Neural crest cell (in vitro differentiated cells): ENCODE results near the gene PTGDR. TPM values are rescaled to one million over a fixed set of nuclear protein-coding genes. Genes with fewer than 3 reads are reported as not detected.

Experiments used
- DNase-seq: peaks from one replicate; pipeline ENCODE4 v3.0.0; 2021; ENCODE audit warnings: low read depth, mixed read lengths, low spot score
- H3K27ac Mint-ChIP-seq: one replicate; pipeline ENCODE4 v1.8.0; 2021; ENCODE audit warnings: mild to moderate bottlenecking, mixed read lengths; ENCODE audit not compliant: unreplicated experiment
- H3K27me3 Mint-ChIP-seq: 2 replicates; pipeline ENCODE4 v1.8.0; 2021; ENCODE audit warnings: low read depth, mild to moderate bottlenecking, mixed read lengths
- H3K36me3 Mint-ChIP-seq: 2 replicates; pipeline ENCODE4 v1.8.0; 2021; ENCODE audit warnings: low read depth, mild to moderate bottlenecking, mixed read lengths
- H3K4me1 Mint-ChIP-seq: 2 replicates; pipeline ENCODE4 v1.8.0; 2021; ENCODE audit warnings: mixed read lengths
- H3K4me3 Mint-ChIP-seq: one replicate; pipeline ENCODE4 v1.8.0; 2021; ENCODE audit warnings: mild to moderate bottlenecking, mixed read lengths
- H3K9me3 Mint-ChIP-seq: 2 replicates; pipeline ENCODE4 v1.8.0; 2021; ENCODE audit warnings: mixed read lengths
- total RNA-seq: library from RNA; stranded (reverse); gene quantifications from 2 replicates; pipeline ENCODE4 v1.2.1, GENCODE V29; 2021
- TF ChIP-seq, protein P1 (sequence below): fragments of 200-600 bp; sonication (generic); conservative IDR thresholded peaks from 2 replicates; pipeline ENCODE4 v1.5.0; 2021; ENCODE audit warnings: antibody characterized with exemption, mild to moderate bottlenecking

The PTGDR gene
- total RNA-seq, 1 donor from 2014 or later = not detected

DNA sequence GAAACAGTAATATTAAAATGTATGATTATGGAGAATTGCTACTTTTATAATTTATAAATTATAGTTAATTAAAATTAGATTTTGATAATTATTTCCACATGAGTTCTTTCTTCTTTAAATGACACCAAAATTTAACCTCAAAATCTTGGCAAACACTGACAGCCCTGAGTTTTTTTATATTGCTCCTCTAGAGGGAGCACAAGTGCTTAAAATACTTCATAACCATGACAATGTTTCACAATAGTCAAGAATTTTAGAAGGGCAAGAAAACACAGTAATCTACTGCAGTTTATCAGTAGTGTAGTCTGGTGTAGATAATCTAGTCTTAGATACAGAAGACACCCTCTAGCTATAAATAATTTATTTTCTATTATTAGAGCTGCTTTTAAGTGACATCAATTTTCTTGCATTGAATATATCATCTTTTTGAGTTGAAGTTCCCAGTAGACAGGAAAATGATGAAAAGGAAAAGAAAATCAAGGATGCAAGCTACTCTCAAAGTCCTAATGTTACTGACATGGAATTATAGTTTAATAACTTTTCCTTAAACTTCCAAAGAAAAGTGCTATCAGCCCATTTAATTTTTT, 32.3 kb downstream of the PTGDR start:
- H3K27me3 Mint-ChIP-seq = peaks cover 9% of the 10 kb centered on the region
- no peaks in the 10 kb centered on the region for H3K36me3 Mint-ChIP-seq
- TF ChIP-seq, protein P1, sequence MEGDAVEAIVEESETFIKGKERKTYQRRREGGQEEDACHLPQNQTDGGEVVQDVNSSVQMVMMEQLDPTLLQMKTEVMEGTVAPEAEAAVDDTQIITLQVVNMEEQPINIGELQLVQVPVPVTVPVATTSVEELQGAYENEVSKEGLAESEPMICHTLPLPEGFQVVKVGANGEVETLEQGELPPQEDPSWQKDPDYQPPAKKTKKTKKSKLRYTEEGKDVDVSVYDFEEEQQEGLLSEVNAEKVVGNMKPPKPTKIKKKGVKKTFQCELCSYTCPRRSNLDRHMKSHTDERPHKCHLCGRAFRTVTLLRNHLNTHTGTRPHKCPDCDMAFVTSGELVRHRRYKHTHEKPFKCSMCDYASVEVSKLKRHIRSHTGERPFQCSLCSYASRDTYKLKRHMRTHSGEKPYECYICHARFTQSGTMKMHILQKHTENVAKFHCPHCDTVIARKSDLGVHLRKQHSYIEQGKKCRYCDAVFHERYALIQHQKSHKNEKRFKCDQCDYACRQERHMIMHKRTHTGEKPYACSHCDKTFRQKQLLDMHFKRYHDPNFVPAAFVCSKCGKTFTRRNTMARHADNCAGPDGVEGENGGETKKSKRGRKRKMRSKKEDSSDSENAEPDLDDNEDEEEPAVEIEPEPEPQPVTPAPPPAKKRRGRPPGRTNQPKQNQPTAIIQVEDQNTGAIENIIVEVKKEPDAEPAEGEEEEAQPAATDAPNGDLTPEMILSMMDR = peak; percentile 81
- no peaks in the 10 kb centered on the region for H3K4me1 Mint-ChIP-seq
- H3K4me3 Mint-ChIP-seq = no peak overlapping the region
- H3K27ac Mint-ChIP-seq = no peak overlapping the region
- no peak for DNase-seq
- H3K9me3 Mint-ChIP-seq = no peaks in the 10 kb centered on the region

DNA sequence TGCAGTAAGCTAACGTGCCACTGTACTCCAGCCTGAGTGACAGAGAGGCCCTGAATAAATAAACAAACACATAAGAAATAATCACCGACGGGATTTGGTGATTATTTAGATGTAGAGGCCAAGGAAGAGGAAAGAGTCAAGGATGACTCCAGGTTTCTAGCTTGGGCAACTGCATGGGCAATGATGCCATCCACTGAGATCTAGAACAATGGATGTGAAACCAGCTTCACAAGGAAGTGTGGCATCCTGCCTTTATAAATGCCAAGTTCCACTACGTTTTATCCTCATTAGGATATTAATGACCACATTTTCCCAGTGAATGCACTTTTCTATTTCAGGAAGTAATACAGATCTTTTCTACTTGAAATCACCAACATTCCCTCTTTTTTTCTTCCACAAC, 35.7 kb downstream of the PTGDR start:
- no peaks in the 10 kb centered on the region for H3K36me3 Mint-ChIP-seq
- no peaks in the 10 kb centered on the region for H3K4me1 Mint-ChIP-seq
- H3K27me3 Mint-ChIP-seq = peaks cover 13% of the 10 kb centered on the region
- H3K4me3 Mint-ChIP-seq = no peak overlapping the region
- no peak overlapping the region for H3K27ac Mint-ChIP-seq
- TF ChIP-seq, protein P1 = no peak
- DNase-seq = no peak
- no peaks in the 10 kb centered on the region for H3K9me3 Mint-ChIP-seq

DNA sequence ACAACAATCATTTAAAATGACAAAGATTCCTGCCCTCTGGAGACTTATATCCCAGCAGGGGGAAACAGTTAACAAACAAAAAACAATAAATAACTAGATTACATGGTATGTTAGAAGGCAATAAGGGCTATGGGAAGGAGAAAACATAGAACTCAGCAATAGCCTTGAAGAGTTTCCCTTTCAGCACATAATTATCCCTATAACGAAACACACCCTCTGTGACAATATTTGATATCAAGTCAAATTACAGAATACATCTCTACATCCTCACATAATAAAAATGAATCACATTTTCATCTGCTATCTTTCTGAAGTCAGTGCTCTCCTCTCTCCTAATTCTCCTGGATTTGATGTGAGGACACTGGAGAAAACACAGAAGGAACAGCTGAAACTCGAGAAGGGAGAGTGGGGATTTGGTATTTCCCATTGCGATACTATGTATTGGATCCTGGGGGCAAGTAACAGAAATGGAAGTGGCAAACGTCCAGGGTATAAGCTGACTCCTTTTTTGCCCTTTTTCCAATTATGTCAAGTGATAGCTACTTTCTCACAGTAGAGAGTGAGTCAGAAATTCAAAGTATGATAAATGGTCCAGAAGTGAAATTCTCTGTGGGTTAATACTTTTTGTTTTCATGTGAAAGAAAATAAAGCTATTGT, 36.9 kb downstream of the PTGDR start:
- no peaks in the 10 kb centered on the region for H3K36me3 Mint-ChIP-seq
- H3K27ac Mint-ChIP-seq = no peak overlapping the region
- H3K4me3 Mint-ChIP-seq = no peak overlapping the region
- H3K9me3 Mint-ChIP-seq = no peaks in the 10 kb centered on the region
- peaks cover 13% of the 10 kb centered on the region for H3K27me3 Mint-ChIP-seq
- no peak for DNase-seq
- no peaks in the 10 kb centered on the region for H3K4me1 Mint-ChIP-seq
- TF ChIP-seq, protein P1 = no peak

DNA sequence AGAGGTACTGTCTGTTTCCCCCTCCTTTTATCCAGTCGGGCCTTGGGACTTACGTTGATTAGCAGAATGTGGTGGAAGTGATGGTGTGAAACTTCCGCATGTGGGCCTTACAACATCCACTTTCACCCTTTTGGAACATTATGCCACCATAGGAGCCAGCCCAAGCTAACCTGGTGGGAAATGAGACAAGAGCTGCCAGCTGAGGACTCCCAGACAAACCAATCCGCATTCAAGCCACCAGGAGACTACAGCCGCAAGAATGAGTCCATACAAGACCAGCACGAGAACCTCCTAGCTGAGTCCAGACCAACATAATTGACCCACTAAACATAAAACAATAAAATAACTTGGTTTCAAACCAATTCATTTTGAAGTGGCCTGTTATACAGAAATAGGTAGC, 37.5 kb downstream of the PTGDR start:
- TF ChIP-seq, protein P1 = no peak

DNA sequence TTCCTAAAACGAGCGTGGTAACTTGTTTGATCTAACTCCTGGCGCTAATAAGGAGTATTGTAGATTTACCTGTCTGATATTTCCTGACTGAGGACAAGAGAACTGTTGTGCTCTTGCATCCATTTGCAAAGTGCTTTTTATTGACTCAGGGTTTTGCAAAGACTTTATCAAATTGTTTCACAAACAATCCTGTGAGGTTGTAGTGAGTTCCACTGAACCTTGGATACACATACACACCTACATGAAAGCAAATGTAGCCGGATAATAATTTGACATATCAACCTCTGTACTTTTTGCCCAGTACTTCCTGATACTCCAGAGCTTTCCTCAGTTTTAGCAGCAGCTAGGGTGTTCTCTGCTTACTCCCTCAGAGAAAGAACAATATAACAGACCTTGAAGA, 39.9 kb downstream of the PTGDR start:
- Mint-ChIP-seq H3K27ac (no peak overlapping the region), H3K4me1 (no peaks in the 10 kb centered on the region), H3K27me3 (peaks cover 29% of the 10 kb centered on the region), H3K9me3 (no peaks in the 10 kb centered on the region), H3K4me3 (no peak overlapping the region), H3K36me3 (no peaks in the 10 kb centered on the region)
- TF ChIP-seq, protein P1 = no peak
- DNase-seq = no peak

More for the DNA sequence above, 37.5 kb downstream of the PTGDR start:
- Mint-ChIP-seq H3K36me3 (no peaks in the 10 kb centered on the region), H3K4me1 (no peaks in the 10 kb centered on the region), H3K27ac (no peak overlapping the region), H3K9me3 (no peaks in the 10 kb centered on the region), H3K4me3 (no peak overlapping the region), H3K27me3 (peaks cover 15% of the 10 kb centered on the region)
- DNase-seq = no peak
